Nephron progenitor cell (in vitro differentiated cells): ENCODE measurements around the gene DHX58.
A peak's percentile ranks its signal among the peaks of the same experiment; 100 is the strongest.

Source experiments
- DNase-seq: peaks from one replicate; pipeline ENCODE4 v3.0.0; 2021
- H3K27ac Mint-ChIP-seq: 2 replicates; pipeline ENCODE4 v1.8.0; 2021; ENCODE audit warnings: mild to moderate bottlenecking, moderate library complexity, mixed read lengths
- H3K27me3 Mint-ChIP-seq: 2 replicates; pipeline ENCODE4 v1.8.0; 2021; ENCODE audit warnings: mild to moderate bottlenecking, low read depth, mixed read lengths; ENCODE audit not compliant: poor library complexity
- H3K36me3 Mint-ChIP-seq: 2 replicates; pipeline ENCODE4 v1.8.0; 2021; ENCODE audit warnings: low read depth, mixed read lengths
- H3K4me1 Mint-ChIP-seq: 2 replicates; pipeline ENCODE4 v1.8.0; 2021; ENCODE audit warnings: mixed read lengths
- H3K4me3 Mint-ChIP-seq: 2 replicates; pipeline ENCODE4 v1.8.0; 2021; ENCODE audit warnings: mild to moderate bottlenecking, moderate library complexity, mixed read lengths
- H3K9me3 Mint-ChIP-seq: 2 replicates; pipeline ENCODE4 v1.8.0; 2021; ENCODE audit warnings: mild to moderate bottlenecking, moderate library complexity, mixed read lengths
- TF ChIP-seq, protein P1 (sequence below): fragments of 200-600 bp; sonication (generic); IDR thresholded peaks from 2 replicates; pipeline ENCODE4 v1.5.0; 2021; ENCODE audit warnings: antibody characterized with exemption

The DHX58 gene

GRCh38 chr17:42120161-42120769, 7.8 kb upstream of the DHX58 start:
- no peak for DNase-seq
- TF ChIP-seq, protein P1, sequence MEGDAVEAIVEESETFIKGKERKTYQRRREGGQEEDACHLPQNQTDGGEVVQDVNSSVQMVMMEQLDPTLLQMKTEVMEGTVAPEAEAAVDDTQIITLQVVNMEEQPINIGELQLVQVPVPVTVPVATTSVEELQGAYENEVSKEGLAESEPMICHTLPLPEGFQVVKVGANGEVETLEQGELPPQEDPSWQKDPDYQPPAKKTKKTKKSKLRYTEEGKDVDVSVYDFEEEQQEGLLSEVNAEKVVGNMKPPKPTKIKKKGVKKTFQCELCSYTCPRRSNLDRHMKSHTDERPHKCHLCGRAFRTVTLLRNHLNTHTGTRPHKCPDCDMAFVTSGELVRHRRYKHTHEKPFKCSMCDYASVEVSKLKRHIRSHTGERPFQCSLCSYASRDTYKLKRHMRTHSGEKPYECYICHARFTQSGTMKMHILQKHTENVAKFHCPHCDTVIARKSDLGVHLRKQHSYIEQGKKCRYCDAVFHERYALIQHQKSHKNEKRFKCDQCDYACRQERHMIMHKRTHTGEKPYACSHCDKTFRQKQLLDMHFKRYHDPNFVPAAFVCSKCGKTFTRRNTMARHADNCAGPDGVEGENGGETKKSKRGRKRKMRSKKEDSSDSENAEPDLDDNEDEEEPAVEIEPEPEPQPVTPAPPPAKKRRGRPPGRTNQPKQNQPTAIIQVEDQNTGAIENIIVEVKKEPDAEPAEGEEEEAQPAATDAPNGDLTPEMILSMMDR = no peak
- Mint-ChIP-seq H3K27ac (no peak overlapping the region), H3K9me3 (no peaks in the 10 kb centered on the region), H3K36me3 (peaks cover 24% of the 10 kb centered on the region), H3K4me1 (peaks cover 47% of the 10 kb centered on the region), H3K4me3 (peak overlapping the region; percentile 69), H3K27me3 (no peaks in the 10 kb centered on the region)

- H3K36me3 Mint-ChIP-seq = peaks cover 16% of the 10 kb centered on the region
- no peak for DNase-seq
- no peak overlapping the region for H3K27ac Mint-ChIP-seq
- peak overlapping the region; percentile 13 for H3K4me3 Mint-ChIP-seq
- peaks cover 47% of the 10 kb centered on the region for H3K4me1 Mint-ChIP-seq
- TF ChIP-seq, protein P1 = no peak
- H3K27me3 Mint-ChIP-seq = no peaks in the 10 kb centered on the region
- no peaks in the 10 kb centered on the region for H3K9me3 Mint-ChIP-seq
Observed at GRCh38 chr17:42119301-42119700, 6.8 kb upstream of the DHX58 start.

DNA sequence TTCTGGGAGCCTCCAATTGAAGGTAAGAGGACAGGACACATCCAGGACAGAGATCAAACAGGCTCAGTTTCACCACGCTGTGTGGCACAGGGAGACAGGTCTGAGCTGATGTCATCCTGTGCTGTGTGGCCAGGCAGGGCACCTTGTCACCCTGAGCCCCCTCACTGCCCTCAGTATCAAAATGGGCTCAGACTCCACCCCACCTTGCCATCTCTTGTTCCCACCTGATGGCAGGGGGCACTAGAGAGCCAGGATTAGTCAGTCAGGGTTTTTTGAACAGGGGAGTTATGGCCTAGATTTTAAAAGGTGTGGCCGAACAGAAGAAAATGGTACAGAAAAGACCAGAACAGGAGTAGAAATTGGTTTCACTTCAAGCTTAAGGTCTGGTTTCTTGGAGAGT, 6.0 kb upstream of the DHX58 start:
- H3K27me3 Mint-ChIP-seq = no peaks in the 10 kb centered on the region
- peaks cover 47% of the 10 kb centered on the region for H3K4me1 Mint-ChIP-seq
- H3K36me3 Mint-ChIP-seq = peaks cover 14% of the 10 kb centered on the region
- DNase-seq = no peak
- H3K4me3 Mint-ChIP-seq = peak overlapping the region; percentile 63
- TF ChIP-seq, protein P1 = peak; percentile 20
- no peak overlapping the region for H3K27ac Mint-ChIP-seq
- H3K9me3 Mint-ChIP-seq = no peaks in the 10 kb centered on the region

GRCh38 chr17:42118126-42118510, 5.6 kb upstream of the DHX58 start:
- peaks cover 47% of the 10 kb centered on the region for H3K4me1 Mint-ChIP-seq
- TF ChIP-seq, protein P1 = no peak
- H3K4me3 Mint-ChIP-seq = no peak overlapping the region

DNA sequence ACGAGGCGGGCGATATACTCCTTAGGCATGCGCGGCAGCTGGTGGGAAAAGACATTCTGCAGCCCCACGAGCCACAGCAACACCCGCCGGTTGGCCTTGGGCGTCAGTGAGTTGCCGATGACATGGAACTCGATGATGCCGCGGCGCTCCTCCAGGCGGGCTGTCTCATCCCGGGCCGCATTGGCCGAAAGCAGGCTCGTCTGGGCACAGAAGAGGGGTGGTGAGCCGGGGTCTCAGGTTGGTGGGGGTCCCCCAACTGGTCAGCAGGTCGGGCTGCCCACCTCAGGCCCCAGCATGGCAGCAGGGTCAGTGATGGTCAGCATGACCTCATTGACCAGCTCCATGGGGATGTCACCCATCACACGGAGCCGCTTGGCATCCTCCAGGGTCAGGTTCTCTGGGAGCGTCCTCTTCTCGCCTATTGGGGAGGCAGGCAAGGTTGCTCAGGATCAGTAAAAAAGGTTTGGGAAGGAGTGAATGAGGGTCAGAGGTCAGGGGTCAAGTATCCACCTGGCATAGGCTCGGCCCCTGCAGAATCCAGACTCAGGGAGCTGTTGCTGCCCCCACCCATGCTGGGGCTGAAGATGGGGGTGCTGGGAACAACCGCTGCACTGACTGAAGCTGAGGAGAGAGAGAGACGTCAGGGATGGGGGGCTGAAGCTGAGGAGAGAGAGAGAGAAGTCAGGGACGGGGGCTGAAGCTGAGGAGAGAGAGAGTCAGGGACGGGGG, 5.0 kb upstream of the DHX58 start:
- H3K4me1 Mint-ChIP-seq = peaks cover 47% of the 10 kb centered on the region
- H3K36me3 Mint-ChIP-seq = peaks cover 14% of the 10 kb centered on the region
- H3K27me3 Mint-ChIP-seq = no peaks in the 10 kb centered on the region
- TF ChIP-seq, protein P1 = no peak
- no peaks in the 10 kb centered on the region for H3K9me3 Mint-ChIP-seq
- DNase-seq = no peak
- no peak overlapping the region for H3K27ac Mint-ChIP-seq
- no peak overlapping the region for H3K4me3 Mint-ChIP-seq

More at GRCh38 chr17:42118126-42118510, 5.6 kb upstream of the DHX58 start:
- no peak overlapping the region for H3K27ac Mint-ChIP-seq
- H3K36me3 Mint-ChIP-seq = peaks cover 14% of the 10 kb centered on the region
- DNase-seq = no peak
- H3K9me3 Mint-ChIP-seq = no peaks in the 10 kb centered on the region
- no peaks in the 10 kb centered on the region for H3K27me3 Mint-ChIP-seq
